Neural crest cell (in vitro differentiated cells): Measurements from ENCODE around the gene ATP5F1A. TPM values are rescaled to one million over a fixed set of nuclear protein-coding genes. Genes with fewer than 3 reads are reported as not detected.
A peak's percentile ranks its signal among the peaks of the same experiment; 100 is the strongest.
"Not testable (repeated sequence)": the region's sequence is repeated elsewhere in the genome, so short reads cannot be mapped to it uniquely, and the experiment has no call there.

Experiments
- DNase-seq: peaks from one replicate; pipeline ENCODE4 v3.0.0; 2021; ENCODE audit warnings: low read depth, mixed read lengths, low spot score
- H3K27ac Mint-ChIP-seq: one replicate; pipeline ENCODE4 v1.8.0; 2021; ENCODE audit warnings: mild to moderate bottlenecking, mixed read lengths; ENCODE audit not compliant: unreplicated experiment
- H3K27me3 Mint-ChIP-seq: 2 replicates; pipeline ENCODE4 v1.8.0; 2021; ENCODE audit warnings: low read depth, mild to moderate bottlenecking, mixed read lengths
- H3K36me3 Mint-ChIP-seq: 2 replicates; pipeline ENCODE4 v1.8.0; 2021; ENCODE audit warnings: low read depth, mild to moderate bottlenecking, mixed read lengths
- H3K4me1 Mint-ChIP-seq: 2 replicates; pipeline ENCODE4 v1.8.0; 2021; ENCODE audit warnings: mixed read lengths
- H3K4me3 Mint-ChIP-seq: one replicate; pipeline ENCODE4 v1.8.0; 2021; ENCODE audit warnings: mild to moderate bottlenecking, mixed read lengths
- H3K9me3 Mint-ChIP-seq: 2 replicates; pipeline ENCODE4 v1.8.0; 2021; ENCODE audit warnings: mixed read lengths
- long read RNA-seq: library from polyadenylated mRNA; unstranded; transcript quantifications from one replicate; pipeline ENCODE4 v2.0.0, GENCODE V29; 2020
- total RNA-seq: library from RNA; stranded (reverse); gene quantifications from 2 replicates; pipeline ENCODE4 v1.2.1, GENCODE V29; 2021
- TF ChIP-seq, protein P1 (sequence below): fragments of 200-600 bp; sonication (generic); conservative IDR thresholded peaks from 2 replicates; pipeline ENCODE4 v1.5.0; 2021; ENCODE audit warnings: antibody characterized with exemption, mild to moderate bottlenecking

ATP5F1A gene
- 508 and 524 TPM in 2 replicates for total RNA-seq
- long read RNA-seq, full-length matches to known transcripts = 4,602 of 4,782 reads
- long read RNA-seq, partial matches to known transcripts = 109 of 4,782 reads
- long read RNA-seq, other reads (novel, unspliced or antisense) = 71 of 4,782 reads

DNA sequence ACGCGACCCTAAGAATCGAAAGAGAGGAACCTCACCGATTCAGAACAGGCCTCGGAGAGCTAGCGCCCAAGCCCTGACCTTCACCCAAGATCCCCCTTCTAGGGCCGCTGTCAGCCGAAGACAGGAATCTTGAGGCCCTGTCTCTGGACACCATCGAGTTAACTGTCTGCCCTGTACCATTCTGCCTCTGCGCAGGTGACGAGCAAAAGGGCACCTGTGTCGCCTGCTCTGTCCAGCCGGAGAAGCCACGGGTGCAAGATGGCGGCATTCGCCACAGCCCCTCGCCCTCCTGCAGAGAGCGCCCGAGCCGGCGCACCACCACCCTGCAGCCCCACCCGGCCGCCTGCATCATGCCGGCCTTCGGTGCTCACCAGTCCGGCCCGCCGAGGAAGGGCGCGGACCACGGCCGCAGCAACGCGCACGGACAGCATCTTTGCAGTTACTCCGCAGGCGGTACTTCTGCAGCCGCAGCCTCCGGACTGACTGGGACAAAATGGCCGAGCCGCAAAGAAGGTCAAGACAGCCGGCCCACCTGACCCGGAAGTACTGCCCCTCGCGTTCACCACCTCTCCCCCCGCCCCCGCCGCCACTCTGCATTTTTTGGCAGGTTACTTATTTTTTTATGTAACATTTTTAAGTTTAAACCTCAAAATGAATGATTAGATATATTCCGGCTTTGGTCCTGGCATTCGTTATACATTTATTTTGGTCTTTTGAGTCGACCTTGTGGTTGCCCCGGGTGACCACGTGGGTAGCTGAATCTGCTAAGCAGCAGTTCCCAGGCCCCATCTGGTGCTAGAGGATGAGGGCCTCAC, at the start of gene ATP5F1A:
Gene ATP5F1A (minus strand): TSS at position 496 of the 815 bp plus-strand sequence. CDS start 65 bp downstream, at position 431.
- Mint-ChIP-seq H3K36me3 (peaks cover 7% of the 10 kb centered on the region), H3K4me3 (peak within 1 kb of the TSS; percentile 92), H3K9me3 (no peaks in the 10 kb centered on the region), H3K27ac (peak within 1 kb of the TSS; percentile 99), H3K27me3 (no peaks in the 10 kb centered on the region), H3K4me1 (peaks cover 18% of the 10 kb centered on the region)
- TF ChIP-seq, protein P1, sequence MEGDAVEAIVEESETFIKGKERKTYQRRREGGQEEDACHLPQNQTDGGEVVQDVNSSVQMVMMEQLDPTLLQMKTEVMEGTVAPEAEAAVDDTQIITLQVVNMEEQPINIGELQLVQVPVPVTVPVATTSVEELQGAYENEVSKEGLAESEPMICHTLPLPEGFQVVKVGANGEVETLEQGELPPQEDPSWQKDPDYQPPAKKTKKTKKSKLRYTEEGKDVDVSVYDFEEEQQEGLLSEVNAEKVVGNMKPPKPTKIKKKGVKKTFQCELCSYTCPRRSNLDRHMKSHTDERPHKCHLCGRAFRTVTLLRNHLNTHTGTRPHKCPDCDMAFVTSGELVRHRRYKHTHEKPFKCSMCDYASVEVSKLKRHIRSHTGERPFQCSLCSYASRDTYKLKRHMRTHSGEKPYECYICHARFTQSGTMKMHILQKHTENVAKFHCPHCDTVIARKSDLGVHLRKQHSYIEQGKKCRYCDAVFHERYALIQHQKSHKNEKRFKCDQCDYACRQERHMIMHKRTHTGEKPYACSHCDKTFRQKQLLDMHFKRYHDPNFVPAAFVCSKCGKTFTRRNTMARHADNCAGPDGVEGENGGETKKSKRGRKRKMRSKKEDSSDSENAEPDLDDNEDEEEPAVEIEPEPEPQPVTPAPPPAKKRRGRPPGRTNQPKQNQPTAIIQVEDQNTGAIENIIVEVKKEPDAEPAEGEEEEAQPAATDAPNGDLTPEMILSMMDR = peak; percentile 12
- DNase-seq = peak; percentile 76

DNA sequence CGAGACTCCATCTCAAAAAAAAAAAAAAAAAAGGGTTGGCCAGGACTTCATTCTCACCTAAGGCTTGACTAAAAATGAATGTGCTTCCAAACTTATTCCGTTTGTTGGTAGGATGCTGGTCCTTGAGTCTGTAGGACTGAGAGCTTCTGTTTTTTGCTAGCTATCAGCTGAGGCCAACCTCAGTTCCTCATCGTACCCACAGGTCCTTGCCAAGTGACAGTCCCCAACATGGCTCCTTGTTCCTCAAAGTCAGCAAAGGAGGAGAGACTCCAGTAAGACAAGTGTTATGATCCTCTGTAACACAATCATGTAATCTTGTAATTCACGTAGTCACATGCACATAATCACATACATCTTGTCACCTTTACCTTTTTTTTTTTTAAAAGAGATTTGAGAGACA, 43.1 kb upstream of the ATP5F1A start:
- no peaks in the 10 kb centered on the region for H3K27me3 Mint-ChIP-seq
- H3K9me3 Mint-ChIP-seq = no peaks in the 10 kb centered on the region
- TF ChIP-seq, protein P1 = no peak
- no peak overlapping the region for H3K4me3 Mint-ChIP-seq
- no peaks in the 10 kb centered on the region for H3K4me1 Mint-ChIP-seq
- H3K27ac Mint-ChIP-seq = no peak overlapping the region
- DNase-seq = no peak
- H3K36me3 Mint-ChIP-seq = no peaks in the 10 kb centered on the region

DNA sequence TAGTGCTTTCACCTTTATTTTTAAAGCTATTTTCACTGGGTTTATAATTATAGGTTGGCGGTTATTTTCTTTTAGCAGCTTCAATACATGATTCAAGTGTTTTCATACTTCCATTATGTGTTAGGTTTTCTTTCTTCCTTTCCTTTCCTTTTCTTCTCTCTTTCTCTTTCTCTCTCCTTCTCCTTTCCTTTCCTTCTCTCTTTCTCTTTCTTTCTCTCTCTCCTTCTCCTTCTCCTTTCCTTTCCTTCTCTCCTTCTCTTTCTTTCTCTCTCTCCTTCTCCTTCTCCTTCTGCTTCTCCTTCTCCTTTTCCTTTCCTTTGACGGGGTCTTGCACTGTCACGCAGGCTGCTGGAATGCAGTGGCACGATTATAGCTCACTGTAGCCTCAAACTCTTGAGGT, 42.1 kb upstream of the ATP5F1A start:
- no peak overlapping the region for H3K4me3 Mint-ChIP-seq
- no peak for DNase-seq
- no peaks in the 10 kb centered on the region for H3K4me1 Mint-ChIP-seq
- peak overlapping the region; percentile 90 for H3K27ac Mint-ChIP-seq
- TF ChIP-seq, protein P1 = no peak
- H3K27me3 Mint-ChIP-seq = no peaks in the 10 kb centered on the region
- no peaks in the 10 kb centered on the region for H3K9me3 Mint-ChIP-seq
- H3K36me3 Mint-ChIP-seq = no peaks in the 10 kb centered on the region

DNA sequence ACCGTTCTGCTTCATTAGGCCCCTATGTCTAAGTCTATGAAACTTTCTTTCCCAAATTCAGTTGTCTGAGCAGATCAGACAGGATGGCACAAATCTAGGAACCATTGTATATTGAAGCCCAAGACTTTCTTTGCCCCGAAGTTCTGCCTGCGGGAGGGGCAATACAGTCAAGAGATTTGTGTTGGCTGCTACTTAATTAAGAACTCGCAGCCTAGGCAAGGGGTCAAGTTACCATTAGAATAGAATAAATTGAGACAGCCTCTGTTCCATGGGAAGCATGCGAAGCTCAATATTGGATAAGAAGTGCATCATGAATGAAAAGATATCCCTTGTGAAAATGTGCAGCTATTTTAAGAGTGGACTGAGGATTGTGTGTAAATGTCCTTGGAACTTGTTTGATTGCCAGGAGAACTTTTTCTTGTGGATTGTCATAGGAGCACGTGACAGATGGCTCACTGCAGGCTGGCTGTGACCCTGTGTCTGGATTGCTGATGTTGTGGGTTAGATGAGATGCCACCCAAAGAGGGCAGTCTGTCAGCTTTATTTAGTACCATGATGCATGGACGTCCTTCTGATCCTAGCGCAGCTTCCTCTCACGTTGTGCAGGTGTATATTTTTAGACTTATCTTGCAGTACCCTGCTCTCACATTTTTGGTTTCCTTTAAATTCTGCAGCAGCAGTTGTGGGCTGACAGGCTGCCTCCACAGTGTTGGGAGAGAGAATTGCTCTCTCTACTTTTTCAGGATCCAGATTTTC, 37.0 kb upstream of the ATP5F1A start:
- Mint-ChIP-seq H3K27me3 (no peaks in the 10 kb centered on the region), H3K27ac (no peak overlapping the region), H3K4me3 (no peak overlapping the region), H3K36me3 (peaks cover 4% of the 10 kb centered on the region), H3K4me1 (no peaks in the 10 kb centered on the region), H3K9me3 (no peaks in the 10 kb centered on the region)
- TF ChIP-seq, protein P1 = no peak
- no peak for DNase-seq

DNA sequence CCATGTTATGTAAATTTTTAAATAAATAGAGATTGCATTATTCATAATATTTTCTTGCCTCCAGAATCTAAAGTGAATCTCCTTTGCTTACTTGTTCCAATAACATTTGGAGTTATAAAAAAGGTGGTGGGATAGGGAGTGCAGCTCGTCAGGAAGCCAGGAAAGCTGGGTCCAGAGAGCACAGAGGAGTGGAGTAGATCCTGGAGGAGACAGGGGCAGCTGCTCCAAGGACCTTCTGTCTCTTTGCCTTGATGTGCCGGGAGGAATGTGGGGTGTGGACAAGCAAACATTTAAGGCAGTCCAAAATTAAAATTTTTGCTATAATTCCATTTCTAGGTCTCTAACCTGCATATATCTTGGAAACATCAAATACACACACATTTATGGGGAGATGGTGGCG, 35.4 kb upstream of the ATP5F1A start:
- no peaks in the 10 kb centered on the region for H3K27me3 Mint-ChIP-seq
- H3K9me3 Mint-ChIP-seq = no peaks in the 10 kb centered on the region
- no peak for DNase-seq
- H3K36me3 Mint-ChIP-seq = peaks cover 10% of the 10 kb centered on the region
- no peak overlapping the region for H3K27ac Mint-ChIP-seq
- no peak overlapping the region for H3K4me3 Mint-ChIP-seq
- TF ChIP-seq, protein P1 = no peak
- no peaks in the 10 kb centered on the region for H3K4me1 Mint-ChIP-seq

DNA sequence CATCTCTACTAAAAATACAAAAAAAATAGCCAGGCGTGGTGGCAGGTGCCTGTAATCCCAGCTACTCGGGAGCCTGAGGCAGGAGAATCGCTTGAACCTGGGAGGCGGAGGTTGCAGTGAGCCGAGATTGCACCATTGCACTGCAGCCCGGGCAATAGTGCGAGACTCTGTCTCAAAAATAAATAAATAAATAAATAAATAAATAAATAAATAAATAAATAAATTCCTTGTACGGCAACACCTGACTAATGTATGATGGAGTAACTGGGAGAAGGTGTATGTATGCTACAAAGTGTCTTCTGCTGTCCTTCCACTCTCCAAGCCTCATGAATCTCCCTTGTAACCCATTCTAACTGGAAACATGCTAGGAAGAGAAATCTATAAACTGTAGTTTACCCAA, 32.5 kb upstream of the ATP5F1A start:
- not testable (repeated sequence) for H3K27me3 Mint-ChIP-seq, DNase-seq, H3K4me3 Mint-ChIP-seq, H3K9me3 Mint-ChIP-seq, H3K4me1 Mint-ChIP-seq, H3K27ac Mint-ChIP-seq
- peaks cover 13% of the 10 kb centered on the region for H3K36me3 Mint-ChIP-seq
